ENCODE data around the gene MAGI1.
"Not testable (repeated sequence)": the region's sequence is repeated elsewhere in the genome, so short reads cannot be mapped to it uniquely, and the experiment has no call there.

MAGI1 gene

GRCh38 chr3:66038726-66039589 is at the start of gene MAGI1:
Gene MAGI1, minus strand, starts transcription at chr3:66038918. Its CDS starts 610 bp downstream, at chr3:66038308.
- peak in 1 of 2 donors; percentile 12 for DNase-seq (ENCODE audit: low read depth in 1 of 2, low spot score in 1 of 2)

GRCh38 chr3:66083784-66084213 is 45.1 kb upstream of the MAGI1 start:
- no peak for DNase-seq (ENCODE audit: low read depth in 1 of 2, low spot score in 1 of 2)

- DNase-seq (ENCODE audit: low read depth in 1 of 2, low spot score in 1 of 2) = no peak
Measured at GRCh38 chr3:66083096-66083678, 44.5 kb upstream of the MAGI1 start.

GRCh38 chr3:66082679-66083078 is 44.0 kb upstream of the MAGI1 start:
- no peak for DNase-seq (ENCODE audit: low read depth in 1 of 2, low spot score in 1 of 2)

- no peak for DNase-seq (ENCODE audit: low read depth in 1 of 2, low spot score in 1 of 2)
Measured at GRCh38 chr3:66080167-66080566, 41.4 kb upstream of the MAGI1 start.

GRCh38 chr3:66077973-66078372 is 39.3 kb upstream of the MAGI1 start:
- no peak for DNase-seq (ENCODE audit: low read depth in 1 of 2, low spot score in 1 of 2)

- DNase-seq (ENCODE audit: low read depth in 1 of 2, low spot score in 1 of 2) = no peak
Measured at GRCh38 chr3:66076861-66077470, 38.2 kb upstream of the MAGI1 start.

GRCh38 chr3:66075281-66075680 is 36.6 kb upstream of the MAGI1 start:
- DNase-seq (ENCODE audit: low read depth in 1 of 2, low spot score in 1 of 2) = no peak

- DNase-seq (ENCODE audit: low read depth in 1 of 2, low spot score in 1 of 2) = no peak
Measured at GRCh38 chr3:66073464-66074141, 34.9 kb upstream of the MAGI1 start.

GRCh38 chr3:66068255-66068654 is 29.5 kb upstream of the MAGI1 start:
- no peak for DNase-seq (ENCODE audit: low read depth in 1 of 2, low spot score in 1 of 2)

- DNase-seq (ENCODE audit: low read depth in 1 of 2, low spot score in 1 of 2) = no peak
Measured at GRCh38 chr3:66066963-66067617, 28.4 kb upstream of the MAGI1 start.

GRCh38 chr3:66055289-66055688 is 16.6 kb upstream of the MAGI1 start:
- no peak for DNase-seq (ENCODE audit: low read depth in 1 of 2, low spot score in 1 of 2)

GRCh38 chr3:66053550-66054094 is 14.9 kb upstream of the MAGI1 start:
- no peak for DNase-seq (ENCODE audit: low read depth in 1 of 2, low spot score in 1 of 2)

GRCh38 chr3:66052721-66053549 is 14.2 kb upstream of the MAGI1 start:
- no peak for DNase-seq (ENCODE audit: low read depth in 1 of 2, low spot score in 1 of 2)

- no peak for DNase-seq (ENCODE audit: low read depth in 1 of 2, low spot score in 1 of 2)
Measured at GRCh38 chr3:66050821-66051220, 12.1 kb upstream of the MAGI1 start.

GRCh38 chr3:66048051-66048395 is 9.3 kb upstream of the MAGI1 start:
- no peak for DNase-seq (ENCODE audit: low read depth in 1 of 2, low spot score in 1 of 2)

GRCh38 chr3:66047311-66048050 is 8.8 kb upstream of the MAGI1 start:
- no peak for DNase-seq (ENCODE audit: low read depth in 1 of 2, low spot score in 1 of 2)

GRCh38 chr3:66046321-66046720 is 7.6 kb upstream of the MAGI1 start:
- DNase-seq (ENCODE audit: low read depth in 1 of 2, low spot score in 1 of 2) = not testable (repeated sequence)

- no peak for DNase-seq (ENCODE audit: low read depth in 1 of 2, low spot score in 1 of 2)
Measured at GRCh38 chr3:66041828-66042227, 3.1 kb upstream of the MAGI1 start.
